GM21737 (cell line): Measurements from ENCODE around the gene ADAT3.

ENCODE experiments used
- ATAC-seq: cut with Tn5 transposase; IDR thresholded peaks from one replicate; pipeline ENCODE4 v1.9.1; 2021; ENCODE audit warnings: mild to moderate bottlenecking, moderate library complexity; ENCODE audit not compliant: unreplicated experiment

The ADAT3 gene

DNA sequence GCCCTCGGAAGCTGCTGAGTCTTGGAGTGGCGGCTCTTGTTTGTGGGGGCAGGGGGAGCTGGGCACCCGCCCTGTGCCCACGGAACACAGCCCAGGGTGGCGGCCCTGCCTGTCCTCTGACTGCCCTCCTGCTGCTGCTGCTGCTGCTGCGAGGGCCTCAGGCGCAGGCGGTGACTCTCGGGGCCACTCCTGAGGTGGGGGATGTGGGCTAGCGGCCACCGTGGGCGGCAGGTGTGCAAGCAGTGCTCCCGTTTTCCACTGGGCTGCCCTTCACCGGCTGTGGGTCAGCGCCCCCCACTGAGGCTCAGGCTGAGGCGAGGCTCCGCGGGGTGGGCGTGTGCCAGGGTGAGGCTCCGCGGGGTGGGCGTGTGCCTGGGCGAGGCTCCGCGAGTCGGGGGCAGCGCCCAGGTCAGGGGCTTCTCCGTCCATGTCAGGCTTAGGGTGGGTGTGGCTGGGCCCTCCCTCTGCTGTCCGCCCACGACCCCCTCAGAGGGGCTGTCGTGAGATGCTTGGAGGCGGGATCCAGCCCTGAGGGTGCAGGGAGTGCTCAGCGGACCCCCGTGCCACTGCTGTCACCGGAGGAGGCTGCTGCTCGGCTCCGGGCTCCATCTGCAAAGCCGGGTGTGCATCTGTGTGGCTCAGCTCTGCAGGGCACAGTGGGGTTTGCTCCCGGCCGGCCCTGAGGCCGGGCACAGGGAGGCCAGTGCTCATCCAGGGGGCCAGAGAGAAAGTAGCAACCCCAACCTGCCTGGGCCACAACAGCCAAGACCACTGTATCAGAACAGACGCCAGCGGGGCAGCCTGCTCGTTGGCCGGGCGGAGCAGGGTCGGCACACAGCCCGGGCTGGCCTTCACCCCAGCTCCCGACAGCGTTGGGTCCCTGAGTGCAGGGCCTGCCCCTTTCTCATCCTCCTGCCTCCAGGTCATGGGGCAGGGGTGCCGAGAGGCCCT, 50.2 kb downstream of the ADAT3 start:
- no peak for ATAC-seq

GRCh38 chr19:1956122-1956494, 50.9 kb downstream of the ADAT3 start:
- no peak for ATAC-seq

DNA sequence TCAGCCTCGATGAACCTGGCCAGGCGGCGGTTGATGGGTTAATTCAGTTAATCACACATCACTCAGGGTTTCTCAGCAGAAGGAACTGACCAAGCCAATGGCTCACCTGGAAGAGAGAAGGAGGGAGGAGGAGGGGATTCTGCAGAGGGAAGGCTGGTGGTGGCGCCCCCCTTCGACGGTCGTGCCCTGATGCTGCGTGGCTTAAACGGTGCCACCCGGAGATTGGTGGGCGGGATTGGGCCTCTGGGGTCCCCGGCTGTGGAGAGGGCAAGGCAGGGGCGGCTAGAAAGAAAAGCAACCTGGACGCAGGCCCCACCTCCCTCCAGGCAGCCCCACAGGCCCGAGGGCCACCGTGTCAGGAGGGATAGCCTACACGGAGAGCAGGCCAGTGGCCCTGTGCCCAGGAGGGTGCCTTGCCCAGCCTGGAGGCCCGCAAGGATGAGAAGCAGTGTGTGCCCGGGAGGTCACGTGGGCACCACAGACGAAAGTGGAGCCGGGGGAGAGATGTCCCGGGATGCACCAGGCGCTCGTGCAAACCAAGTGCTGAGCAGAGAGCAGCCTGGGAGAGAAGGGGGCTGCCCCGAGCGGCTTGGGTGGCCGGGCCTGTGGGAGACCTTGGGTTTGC, 51.8 kb downstream of the ADAT3 start:
- ATAC-seq: no peak

DNA sequence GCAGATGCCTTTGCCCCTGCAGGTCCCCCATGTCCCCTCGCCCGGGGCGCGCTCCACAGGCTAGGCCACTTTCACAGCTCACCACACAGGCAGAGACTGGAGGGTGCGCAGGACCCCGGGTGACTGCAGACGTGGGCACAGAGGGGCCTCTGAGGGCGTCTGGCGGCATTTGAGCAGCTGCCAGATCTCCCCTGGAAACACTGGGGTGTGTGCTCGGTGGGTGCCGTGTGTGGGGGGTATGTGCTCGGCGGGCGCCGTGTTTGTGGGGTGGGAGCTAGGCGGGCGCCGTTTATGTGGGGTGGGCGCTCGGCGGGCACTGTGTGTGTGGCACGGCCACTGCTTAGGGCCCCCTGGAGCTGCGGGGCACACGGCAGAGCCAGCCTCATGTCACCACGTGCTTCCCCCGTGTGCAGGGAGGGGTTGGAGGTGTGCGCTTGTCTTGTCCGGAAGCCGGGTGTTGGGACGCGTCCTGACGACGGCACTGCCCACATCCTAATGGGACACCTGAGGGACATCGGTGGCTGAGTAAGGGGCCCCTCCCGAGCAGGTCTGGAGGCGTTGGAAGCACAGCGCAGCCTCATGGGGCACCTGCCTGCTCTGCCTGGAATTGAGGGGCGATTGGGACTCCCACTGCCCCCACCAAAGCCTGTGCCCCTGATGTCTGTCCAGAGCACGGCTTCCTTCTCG, 52.5 kb downstream of the ADAT3 start:
- ATAC-seq: no peak

- ATAC-seq: no peak
These were observed 54.9 kb downstream of the ADAT3 start for GRCh38 chr19:1959928-1960589.

DNA sequence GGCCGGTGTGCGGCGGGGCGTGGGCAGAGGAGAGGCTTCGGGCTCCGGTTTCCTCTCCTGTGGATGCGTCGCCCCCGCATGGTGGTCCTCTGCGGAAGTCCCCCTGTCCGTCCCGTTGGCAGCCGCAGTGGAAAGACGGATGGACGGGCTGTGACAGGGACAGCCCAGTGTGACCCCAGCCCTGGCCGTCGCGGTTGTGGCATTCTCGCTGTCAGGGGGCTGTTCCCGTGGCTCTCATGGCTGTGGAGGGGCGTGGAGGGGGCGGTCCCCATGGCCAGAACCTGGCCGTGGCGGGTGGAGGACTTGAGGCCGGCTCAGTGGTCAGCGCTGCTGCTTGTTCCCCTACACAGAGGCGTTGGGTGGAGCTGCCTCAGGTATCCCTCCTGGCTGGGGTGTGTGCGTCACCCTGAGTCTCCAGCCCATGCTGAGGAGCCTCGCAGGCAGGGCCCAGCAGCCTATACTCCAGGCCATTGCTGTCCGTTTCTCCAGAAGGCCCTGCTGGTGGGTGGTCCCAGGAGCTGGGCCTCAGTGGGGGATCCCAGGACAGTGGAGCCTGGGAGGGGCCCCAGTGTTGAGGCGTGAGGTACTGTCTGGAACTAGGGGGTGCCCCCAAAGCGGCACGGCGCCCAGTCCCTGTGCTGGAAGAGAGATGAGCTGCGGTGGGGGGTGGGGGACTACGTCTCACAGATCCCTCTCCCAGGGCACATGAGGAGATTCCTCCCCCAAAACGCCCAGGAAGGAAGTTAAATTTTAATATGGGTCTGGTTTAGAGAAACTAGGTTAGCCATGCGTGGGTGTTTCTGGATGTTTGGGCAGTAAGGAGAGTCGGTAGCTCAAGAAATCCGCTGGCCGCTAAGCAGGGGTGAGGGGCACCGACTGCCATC, 56.0 kb downstream of the ADAT3 start:
- ATAC-seq: no peak

GRCh38 chr19:1962674-1963073, 57.5 kb downstream of the ADAT3 start:
- ATAC-seq: no peak
